ENCODE data around the gene TCERG1. TPM values are rescaled to one million over a fixed set of nuclear protein-coding genes. Genes with fewer than 3 reads are reported as not detected.
A peak's percentile ranks its signal among the peaks of the same experiment; 100 is the strongest.

TCERG1 gene
- total RNA-seq, 1 experiment from 2014 or later = 112 TPM

- H3K36me3 Mint-ChIP-seq (ENCODE audit: insufficient read depth in 1 of 3, low read depth in 3 of 3) = peaks cover 31 to 70% (median 61%) of the 10 kb centered on the region in 3 experiments; a peak in 6 of 7 replicates
- Histone ChIP-seq H3K23ac (ENCODE audit: insufficient read length, low read depth, low read length) (no peak overlapping the region), H3K9ac (ENCODE audit: extremely low read depth, insufficient read length, low read length) (no peak overlapping the region), H3K4me1 (ENCODE audit: insufficient read depth, low read length) (no peaks in the 10 kb centered on the region), H4K8ac (replicated peaks; ENCODE audit: insufficient read length, low read depth, low read length) (no peak overlapping the region), H3K4me2 (ENCODE audit: insufficient read depth, insufficient read length, low read length) (no peak overlapping the region), H3K79me1 (ENCODE audit: insufficient read depth, low read depth, low read length, poor library complexity, severe bottlenecking) (no peaks in the 10 kb centered on the region), H3K4ac (ENCODE audit: low read depth, low read length) (no peak overlapping the region), H3K23me2 (ENCODE audit: insufficient read length, low read depth, low read length, poor library complexity, severe bottlenecking) (no peaks in the 10 kb centered on the region), H2BK120ac (ENCODE audit: low read depth, low read length, poor library complexity, severe bottlenecking) (no peak overlapping the region), H3K18ac (ENCODE audit: insufficient read length, low read depth, low read length) (no peak overlapping the region), H2BK15ac (ENCODE audit: low read depth, low read length) (no peak overlapping the region), H4K5ac (ENCODE audit: insufficient read length, low read depth, low read length) (no peak overlapping the region), H3K27me3 (ENCODE audit: insufficient read depth, low read length) (no peaks in the 10 kb centered on the region), H3K79me2 (ENCODE audit: insufficient read depth, low read length) (peaks cover 2% of the 10 kb centered on the region; the same call in 1 of the 2 replicates), H4K91ac (ENCODE audit: insufficient read length, low read depth, low read length) (no peak overlapping the region), H2BK12ac (ENCODE audit: insufficient read length, low read depth, low read length) (no peak overlapping the region), H3K56ac (ENCODE audit: insufficient read length, low read depth, low read length) (no peak overlapping the region), H4K20me1 (ENCODE audit: control insufficient read depth, insufficient read depth, insufficient read length) (no peaks in the 10 kb centered on the region), H2AFZ (ENCODE audit: low read length) (no peak overlapping the region), H2AK5ac (ENCODE audit: insufficient read length, low read length) (no peak overlapping the region), H3K14ac (ENCODE audit: insufficient read depth, low read length) (no peak overlapping the region), H3K27ac (ENCODE audit: insufficient read length, low read depth, low read length) (no peak overlapping the region), H3K9me3 (ENCODE audit: control insufficient read depth, low read depth, low read length) (no peaks in the 10 kb centered on the region), H2BK20ac (ENCODE audit: low read depth, low read length, poor library complexity, severe bottlenecking) (no peak overlapping the region), H3T11ph (ENCODE audit: low read length) (no peak overlapping the region), H2BK5ac (ENCODE audit: insufficient read length, low read length) (no peak overlapping the region)
- TF ChIP-seq CTCF (conservative IDR thresholded peaks at IDR 0.05) = peak; percentile 66
- WGBS (ENCODE audit: extremely low coverage, insufficient read length, low lambda C conversion rate) = 100% methylated on average over 1 of the region's 3 CpGs
- DNase-seq = no peak
- no peaks in the 10 kb centered on the region for H3K27me3 Mint-ChIP-seq (ENCODE audit: low read depth)
- H3K4me3 Mint-ChIP-seq = no peak overlapping the region
- H3K9me3 Mint-ChIP-seq = no peaks in the 10 kb centered on the region
- no peak overlapping the region; a peak in 1 of 7 replicates for H3K27ac Mint-ChIP-seq
- H3K4me1 Mint-ChIP-seq = no peaks in the 10 kb centered on the region
Measured at GRCh38 chr5:146466521-146467349, 19.6 kb downstream of the TCERG1 start.
